Stimulated activated CD8-positive, alpha-beta memory T cell treated with anti-CD3 and anti-CD28 coated beads, Interleukin-7, amount 100 ng/mL, for 24 hours (primary cell): Measurements from ENCODE around the gene PARD3B.

Experiments
- DNase-seq: peaks from one replicate; pipeline ENCODE4 v3.0.0-alpha.2; 2020; ENCODE audit warnings: low read depth

Gene PARD3B

DNA sequence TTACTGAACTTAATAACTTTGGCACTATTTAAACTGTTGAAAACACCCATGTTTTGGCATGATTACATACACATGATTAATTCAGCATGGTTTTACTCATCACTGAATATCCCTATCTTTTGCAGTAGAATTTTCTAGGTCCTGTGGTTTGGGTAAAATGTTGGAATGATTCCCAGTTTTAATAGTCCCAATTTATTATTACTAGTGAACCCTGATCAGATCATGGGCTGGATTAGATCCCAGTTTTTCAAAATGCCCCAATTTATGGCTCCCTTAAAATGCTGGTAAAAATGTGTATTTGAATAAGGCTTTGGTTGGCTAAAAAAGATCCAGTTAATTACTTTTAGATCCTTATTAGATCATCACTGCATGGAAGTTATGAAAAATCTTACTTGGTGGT, 863.4 kb downstream of the PARD3B start:
- DNase-seq: no peak

DNA sequence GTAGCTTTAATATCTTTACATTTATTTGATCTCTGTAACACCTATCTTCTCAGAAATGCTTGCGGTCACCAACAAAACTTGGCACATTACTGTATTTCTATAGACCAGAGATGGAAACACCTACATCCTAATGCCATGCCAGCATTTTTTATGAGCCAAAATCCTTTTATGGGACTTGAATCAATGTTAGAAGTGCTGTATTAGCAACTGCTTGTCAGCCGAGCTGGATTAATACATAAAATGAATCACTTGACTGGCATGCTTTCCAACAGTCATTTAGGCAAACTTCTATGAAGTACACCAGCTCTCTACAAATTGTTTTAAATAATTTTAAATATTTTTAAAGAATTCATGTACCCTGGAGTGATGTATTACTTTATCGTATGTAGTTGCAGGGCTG, 864.1 kb downstream of the PARD3B start:
- DNase-seq: no peak

DNA sequence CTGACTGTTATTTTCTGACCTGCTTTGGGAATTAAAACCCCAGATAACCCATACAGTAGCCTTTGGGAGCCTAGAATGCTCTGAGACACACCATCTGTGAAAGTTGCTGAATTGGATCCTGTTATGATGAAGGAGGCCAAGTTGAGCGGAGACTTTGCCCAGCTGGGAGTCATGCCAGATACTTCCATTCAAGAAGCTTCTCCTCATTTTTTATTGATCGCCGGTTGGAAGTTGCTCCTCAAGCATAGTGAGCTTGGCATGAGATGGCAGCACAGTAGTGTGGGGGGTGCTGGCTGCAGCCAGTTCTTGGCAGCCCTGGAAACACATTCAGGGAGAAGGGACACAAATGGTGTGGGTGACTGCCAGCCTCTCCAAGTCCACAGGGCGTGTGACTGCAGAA, 866.3 kb downstream of the PARD3B start:
- DNase-seq: no peak

DNA sequence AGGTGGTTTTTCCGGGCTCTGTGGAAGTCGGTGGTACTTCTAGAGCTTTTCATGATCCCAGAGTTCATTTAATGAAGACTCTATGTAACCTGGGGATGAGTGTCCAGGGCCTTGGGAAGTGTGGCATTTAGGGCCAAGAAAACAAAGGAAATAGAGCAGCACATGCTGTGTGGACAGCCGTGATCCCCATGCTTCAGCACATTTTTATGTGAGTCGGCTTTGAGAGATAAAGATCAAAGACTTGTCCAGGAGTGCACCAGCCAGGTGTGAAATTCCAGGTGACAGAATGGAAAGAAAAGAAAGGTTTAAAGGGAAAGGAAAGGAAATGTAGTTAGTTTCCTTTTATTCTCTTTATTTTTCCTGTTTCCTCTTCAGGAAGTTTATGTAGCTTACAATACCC, 879.1 kb downstream of the PARD3B start:
- no peak for DNase-seq

DNA sequence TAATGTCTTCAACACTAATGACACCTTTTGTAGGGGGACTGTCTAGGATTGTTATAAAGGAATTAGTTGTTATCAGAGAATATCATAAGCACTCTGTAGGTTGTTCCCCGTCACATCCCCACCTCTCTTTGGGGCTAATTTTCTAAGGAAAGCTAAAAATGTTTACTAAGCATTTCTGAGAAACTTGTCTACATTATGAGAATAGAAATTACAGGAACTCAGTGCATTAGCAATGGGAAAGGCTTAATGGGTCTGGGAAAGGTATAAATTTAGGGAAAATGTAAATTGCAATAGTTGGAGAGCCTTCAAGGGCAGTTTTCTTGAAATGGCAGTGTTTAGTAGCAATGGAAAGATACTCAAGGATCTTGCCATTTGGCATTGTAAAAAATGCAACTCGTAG, 879.8 kb downstream of the PARD3B start:
- no peak for DNase-seq

DNA sequence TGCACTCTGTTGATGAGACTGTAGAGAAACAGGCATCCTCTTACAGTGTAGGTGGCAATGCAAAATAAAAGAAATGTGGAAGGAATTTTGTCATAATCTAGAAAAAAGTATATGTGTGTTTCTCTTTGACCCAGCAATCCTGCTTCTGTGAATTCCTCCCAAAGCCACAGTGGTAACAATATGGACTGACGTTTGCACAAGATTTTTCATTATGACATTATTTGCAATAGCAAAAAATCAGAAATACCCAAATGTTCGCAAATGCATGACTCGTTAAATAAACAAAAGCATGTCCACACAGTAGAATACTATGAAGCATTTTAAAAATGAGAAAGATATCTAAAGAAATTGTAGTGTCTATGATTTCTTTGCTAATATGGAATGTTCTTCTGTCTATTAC, 881.8 kb downstream of the PARD3B start:
- no peak for DNase-seq

DNA sequence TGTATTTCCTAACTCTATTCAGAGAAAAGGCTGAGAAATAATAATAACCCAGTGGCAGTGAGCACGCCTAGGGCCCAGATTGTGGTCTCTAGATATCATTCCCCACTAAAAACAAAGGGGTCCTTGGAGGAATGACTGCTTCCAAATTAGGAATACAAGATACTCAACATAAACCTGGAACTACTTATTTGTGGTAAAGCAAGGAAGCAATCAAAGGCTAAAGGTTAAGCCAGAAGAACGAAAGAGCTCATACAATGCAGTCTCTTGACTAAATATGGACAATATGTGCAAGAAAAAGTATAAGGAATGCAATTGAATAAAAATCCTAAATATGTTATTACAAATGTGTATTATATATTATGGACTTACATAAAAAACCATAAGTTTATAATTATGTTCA, 883.5 kb downstream of the PARD3B start:
- DNase-seq: no peak

DNA sequence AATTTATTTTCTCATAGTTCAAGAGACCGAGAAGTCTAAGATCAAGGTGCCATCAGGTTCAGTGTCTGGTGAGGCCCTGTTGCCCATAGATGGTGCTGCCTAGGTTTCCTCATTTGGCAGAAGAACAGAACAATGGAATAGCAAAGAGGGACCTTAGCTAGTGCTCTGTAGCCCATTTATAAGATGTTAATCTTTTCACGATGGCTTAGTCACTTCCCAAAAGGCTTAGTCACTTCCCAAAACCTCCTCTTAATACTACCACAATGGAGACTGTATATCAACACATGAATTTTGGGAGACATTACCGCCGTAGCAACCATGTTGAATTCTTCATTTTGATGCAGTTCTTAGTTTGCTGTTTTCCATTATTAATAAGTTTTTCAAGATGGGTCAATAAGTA, 890.7 kb downstream of the PARD3B start:
- DNase-seq: no peak

DNA sequence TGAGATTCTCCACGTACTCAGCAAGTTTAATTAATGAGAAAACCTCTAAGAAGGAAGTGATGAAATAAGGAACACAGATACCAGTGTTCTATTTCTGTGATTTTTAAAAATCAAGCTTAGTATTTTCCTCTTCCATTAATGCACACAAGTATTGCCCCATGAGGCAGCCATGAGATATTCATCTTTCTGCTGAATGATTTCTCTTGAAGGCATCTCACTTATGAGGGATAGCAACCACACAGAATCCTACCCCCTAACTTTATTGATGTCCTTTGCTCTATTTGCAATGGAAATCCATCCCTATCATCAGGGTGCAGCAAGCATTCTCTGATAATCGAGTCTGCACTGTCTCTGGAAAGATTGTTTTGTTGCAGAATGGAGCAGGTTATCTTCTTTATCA, 893.0 kb downstream of the PARD3B start:
- DNase-seq: no peak

DNA sequence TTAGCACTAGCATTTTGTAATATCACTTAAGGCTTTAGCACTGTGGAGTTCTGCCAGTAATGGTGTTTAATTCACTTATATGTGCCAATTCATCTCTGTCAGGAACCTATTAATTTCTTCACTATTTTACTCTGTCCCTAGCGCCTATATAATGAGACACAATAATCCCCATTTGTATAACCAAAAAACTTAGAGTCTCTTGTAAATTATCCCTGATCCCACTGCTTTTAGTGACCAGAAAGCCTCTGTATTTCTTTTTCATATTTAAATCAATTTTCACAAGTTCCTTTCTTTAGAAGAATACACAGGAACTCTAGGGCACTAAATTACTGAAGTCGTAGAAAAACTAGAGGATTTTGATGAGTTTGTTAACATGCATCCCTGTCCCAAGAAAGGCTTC, 894.3 kb downstream of the PARD3B start:
- DNase-seq: no peak

DNA sequence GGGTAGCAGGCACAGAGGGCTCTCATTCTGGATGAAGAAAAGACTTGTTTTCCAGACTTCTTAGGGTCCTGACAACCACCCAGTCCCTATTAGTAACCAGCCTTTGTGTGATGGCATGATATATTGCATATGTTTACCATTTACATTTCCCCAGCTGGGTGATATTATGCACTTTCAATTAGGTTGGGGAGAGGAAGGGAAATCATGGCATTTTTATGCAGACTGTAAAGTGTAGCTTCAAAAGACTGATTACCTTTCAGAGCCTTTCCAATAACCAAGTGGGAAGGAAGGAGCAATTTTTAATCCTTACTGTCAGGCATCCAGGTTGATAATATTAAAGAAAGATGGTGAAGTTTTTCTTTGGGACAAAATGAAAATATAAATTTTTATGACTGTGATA, 896.2 kb downstream of the PARD3B start:
- no peak for DNase-seq

DNA sequence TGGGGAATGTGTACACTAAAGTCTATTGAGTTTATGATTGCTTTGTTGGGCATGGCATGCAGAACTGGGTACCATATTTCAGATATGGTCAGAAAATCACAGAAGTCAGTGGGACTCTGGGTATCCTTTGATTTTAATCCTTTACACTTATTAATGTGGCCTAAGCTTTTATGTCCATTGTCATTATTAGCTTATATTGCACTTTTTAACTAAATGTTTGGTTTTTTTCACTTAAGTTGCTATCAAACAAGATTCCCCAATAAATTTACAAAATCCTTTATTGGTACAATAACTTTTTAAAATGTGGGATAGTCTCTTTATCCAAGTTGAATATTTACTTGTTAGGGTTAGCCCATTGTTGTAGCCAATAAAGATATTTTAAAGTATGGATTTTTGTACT, 902.9 kb downstream of the PARD3B start:
- no peak for DNase-seq

DNA sequence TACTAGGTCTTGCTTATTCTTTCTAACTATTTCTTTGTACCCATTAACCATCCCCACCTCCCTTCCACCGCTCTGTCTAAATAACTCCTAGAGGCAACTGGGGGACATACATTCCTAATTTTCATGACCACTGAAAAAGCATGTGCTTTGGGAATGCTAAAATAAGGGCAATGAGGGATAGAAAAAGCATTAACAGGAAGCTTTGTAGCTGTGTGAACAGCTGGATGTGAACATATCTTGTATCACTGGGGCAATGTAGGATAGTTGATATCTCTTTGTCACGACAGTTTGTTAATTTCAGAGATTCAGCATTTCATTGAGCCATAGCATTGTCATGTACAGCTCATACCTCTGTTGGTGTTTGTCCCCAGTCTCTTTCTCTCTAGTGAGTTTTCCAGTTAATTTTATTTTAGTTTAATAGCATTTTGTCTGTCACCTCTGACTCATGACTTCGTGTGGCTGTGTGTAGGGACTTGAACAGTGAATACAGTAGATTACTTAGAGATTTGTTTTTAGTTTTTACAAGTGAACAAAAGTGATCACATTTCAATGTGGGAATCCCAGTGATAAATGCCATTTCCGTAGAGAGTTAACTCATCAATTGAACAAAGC, 906.7 kb downstream of the PARD3B start:
- no peak for DNase-seq

DNA sequence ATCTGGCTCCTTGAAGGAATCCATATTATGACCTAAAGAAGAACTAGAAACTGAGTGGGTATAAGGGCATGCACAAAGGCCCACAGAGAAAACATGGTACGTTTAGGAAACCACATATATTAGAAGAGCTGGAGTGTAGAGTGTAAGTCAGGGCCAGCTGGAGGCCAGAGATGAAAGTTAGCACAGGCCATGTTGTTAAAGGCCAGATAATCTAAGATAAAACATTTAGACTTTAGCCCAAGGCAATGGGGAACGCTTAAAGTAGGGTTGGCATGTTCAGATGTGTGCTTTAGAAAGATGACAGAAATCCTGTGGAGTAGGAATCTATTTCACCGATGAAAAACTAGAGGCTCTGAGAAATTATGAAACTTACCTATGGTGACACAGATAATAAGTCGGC, 907.9 kb downstream of the PARD3B start:
- no peak for DNase-seq

DNA sequence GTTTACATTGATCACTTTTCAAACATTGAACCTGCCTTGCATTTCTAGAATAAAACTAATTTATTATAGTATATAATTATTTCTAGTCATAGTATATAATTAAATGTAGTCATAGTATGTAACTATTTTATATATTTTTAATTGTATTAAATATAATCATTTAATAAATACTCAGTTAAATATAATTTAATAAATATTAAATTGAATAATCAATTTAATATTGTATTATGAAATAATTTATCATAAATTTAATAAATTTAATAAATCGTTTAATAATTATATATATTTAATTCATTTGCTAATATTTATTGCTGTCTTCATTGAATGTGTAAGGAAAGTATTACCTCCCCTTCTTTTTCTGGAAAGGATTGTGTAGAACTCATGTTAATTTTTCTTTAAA, 911.4 kb downstream of the PARD3B start:
- DNase-seq: no peak

DNA sequence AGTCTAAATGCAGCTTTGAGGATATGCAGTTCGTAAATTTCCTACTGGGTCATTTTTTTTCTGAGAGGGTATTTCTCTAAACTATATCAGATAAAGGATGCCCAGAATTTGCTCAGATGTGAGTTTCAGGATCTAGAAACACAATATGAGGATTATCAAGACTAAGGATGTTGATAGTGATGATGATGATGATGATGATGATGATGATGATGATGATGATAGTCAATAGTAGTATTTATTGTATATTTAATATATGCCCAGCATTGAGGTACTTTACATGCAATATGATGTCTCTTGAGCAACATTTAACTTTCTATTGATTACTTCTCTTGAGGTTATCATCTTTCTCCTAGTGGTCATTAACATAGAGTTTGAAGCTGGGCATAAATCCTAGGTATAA, 914.9 kb downstream of the PARD3B start:
- DNase-seq: no peak

DNA sequence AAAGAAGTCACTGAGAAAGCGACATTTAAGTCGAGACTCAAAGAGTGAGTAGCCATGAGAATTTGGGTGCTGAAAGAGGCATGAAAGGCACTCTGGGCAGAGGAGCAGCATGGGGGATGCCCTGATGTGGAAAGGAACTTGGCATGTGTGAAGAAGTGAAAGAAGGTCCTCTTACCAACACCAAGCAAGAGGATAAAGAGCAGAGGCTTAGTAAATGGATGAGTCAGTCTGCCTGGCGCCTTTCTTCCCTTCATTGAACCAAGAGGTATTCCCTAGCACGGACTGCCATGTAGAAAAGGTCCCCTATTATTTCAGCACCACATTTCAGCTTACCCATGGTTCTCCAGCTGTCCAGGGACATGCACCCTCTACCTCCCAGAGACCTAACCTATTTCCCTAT, 915.9 kb downstream of the PARD3B start:
- DNase-seq: no peak

DNA sequence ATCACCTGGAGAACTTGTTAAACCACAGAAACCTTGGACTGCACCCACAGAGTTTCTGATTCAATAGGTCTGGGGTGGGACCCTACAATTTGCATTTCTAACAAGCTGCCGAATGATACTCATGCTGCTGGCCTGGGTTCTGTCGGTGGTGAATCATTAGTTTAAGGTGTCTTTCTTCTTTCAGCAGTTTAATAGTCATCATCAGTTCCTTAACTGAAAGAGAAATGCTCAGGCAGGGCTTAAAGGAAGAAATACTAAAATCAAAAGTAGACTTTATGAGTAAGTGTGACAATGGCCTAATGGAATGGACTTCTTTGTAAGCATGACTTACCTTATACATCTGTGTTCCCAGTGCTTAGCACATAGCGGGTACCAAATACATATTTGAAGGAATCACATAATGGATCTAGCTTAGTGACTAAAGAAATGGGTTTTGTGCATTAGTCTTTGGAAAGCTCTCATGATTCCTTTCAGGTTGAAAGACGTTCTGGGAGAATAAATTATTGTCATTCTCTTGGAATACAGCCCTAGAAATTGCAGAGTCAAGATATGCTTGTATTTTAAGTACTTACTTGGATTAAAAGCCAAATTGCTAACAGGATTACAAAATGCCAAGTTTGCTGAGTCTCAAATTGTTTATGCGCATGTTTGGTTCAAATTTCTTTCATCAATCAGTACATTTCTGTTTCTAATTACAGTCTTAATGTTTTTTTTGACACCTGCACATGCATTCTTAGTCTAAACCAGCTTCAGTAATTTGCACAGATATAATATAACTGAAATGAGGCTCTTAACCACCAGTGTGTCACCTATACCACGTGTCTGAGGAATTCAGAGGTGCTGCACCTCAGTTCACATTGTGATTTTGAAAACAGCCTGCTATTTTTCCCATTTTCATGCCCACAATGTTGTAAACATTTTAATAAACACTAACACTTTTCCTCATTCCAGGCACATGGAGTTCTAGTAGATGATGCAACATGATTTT, 916.7 kb downstream of the PARD3B start:
- no peak for DNase-seq

DNA sequence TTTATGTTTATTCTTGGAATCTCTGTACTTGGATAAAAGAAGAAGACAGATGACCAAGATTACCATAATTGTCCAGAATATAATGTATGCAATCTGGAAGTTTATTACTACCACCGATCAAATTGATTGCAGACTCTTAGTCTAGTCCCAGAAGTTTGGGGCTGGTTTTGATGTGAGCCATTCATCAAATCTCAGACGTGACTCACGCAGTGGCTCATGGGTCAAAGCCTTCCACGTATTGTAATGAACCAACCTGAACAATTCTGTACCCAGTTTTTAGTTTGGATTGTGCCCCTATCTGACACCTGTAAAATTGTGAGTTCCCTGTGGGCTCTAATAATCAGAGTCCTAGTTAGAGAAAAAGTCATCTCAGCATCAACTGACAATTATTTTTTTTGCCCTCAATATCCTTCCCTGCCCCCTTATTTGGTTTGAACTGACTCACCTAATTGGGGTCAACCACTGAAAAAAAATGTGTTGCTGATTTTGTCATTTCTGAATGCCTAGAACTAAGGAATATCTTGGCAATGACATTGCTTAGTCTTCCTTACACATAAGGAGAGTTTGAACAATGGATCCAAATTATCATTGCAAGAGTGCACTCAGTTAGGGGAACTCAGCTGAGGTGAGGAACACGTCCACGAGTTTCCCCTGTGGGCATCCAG, 917.5 kb downstream of the PARD3B start:
- no peak for DNase-seq

DNA sequence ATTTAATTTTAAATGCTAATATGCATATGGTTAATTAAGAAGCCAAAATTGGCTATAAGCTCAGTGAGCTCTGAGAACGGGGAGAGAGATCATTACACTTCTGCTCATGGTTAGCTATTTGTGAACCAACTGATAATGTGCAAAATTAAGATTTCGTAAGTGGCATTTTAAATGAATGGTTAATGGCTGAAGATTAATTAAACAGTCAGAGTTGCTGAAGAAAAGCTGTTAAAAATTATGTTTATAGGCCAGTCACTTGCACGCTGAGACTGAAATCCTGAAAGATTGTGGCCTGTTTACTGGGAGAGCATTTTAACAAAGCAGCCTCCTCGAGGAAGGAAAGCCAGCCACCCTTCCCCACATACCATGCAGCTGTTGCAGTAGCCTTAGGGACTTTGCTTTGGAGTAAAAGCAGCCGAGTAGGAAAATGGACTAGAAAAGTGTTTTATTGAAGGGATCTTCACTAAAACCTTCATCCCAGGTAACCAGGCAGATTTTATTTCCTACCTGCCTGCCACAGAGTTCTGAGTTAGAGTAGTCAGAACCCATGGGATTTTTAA, 918.3 kb downstream of the PARD3B start:
- DNase-seq: no peak

DNA sequence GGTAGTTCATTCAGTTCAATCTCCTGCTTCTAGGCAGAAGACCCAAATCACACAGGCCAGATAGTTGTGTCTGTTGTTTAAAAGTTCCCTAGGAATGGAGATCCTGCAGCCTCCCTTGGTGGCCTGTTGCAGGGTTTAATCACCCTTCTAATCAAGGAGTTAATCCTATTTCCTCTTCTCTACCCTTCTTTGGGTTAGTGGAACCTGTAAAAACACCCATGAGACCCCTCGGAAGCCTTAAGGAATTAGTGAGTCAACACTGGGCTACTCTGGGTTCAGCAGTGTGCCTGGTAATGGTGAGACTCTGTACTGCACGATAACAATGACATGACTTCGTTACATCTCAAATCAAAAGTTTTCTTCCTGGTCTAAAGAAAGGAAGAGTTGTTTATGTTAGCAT, 919.4 kb downstream of the PARD3B start:
- DNase-seq: no peak

DNA sequence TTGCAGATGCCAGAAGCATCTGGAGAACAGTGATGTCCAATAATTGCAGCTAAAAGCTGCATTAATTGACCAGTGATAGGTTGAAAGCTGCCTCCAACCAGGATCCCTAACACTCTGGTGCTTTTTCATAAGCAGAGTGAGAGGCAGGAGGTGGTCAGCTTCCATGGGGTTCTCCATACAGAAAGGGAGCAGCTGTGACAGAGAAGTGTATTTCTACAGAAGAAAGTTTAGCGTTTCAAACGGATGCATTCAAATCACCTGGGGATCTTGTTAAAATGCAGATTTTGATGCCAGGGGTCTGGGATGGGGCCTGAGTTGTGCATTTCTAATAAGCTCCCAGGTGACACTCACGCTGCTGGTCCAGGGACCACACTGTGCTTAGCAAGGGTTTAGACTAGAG, 920.5 kb downstream of the PARD3B start:
- DNase-seq: no peak

DNA sequence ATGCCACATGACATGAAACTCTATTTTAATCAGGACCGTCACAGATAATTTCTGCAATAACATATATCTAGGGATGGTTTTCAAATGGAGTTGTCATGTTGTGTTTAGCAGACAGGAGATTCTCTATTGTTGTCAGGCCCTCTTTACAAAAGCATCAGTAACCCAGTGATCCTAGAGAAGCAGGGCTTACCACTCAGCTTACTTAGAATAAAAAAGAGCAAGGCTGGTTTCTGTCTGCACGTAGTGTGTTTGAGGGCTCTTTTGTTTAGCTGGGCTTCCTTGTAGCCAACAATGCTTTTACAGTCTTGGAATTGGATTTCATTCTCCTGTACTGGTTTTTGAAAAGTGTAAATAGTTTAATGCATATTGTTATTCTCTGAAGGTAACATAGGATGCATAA, 926.5 kb downstream of the PARD3B start:
- DNase-seq: no peak
